ENCODE results near the gene P2RY8.
A peak's percentile ranks its signal among the peaks of the same experiment; 100 is the strongest.
"Not testable (repeated sequence)": the region's sequence is repeated elsewhere in the genome, so short reads cannot be mapped to it uniquely, and the experiment has no call there.

Gene P2RY8

GRCh38 chrX:1487401-1487800 lies 49.6 kb downstream of the P2RY8 start:
- DNase-seq (ENCODE audit: low read depth in 3 of 3, low spot score in 1 of 3), result no peak

GRCh38 chrX:1486749-1487361 lies 50.1 kb downstream of the P2RY8 start:
- no peak for DNase-seq (ENCODE audit: low read depth in 3 of 3, low spot score in 1 of 3)

GRCh38 chrX:1486177-1486576 lies 50.8 kb downstream of the P2RY8 start:
- no peak for DNase-seq (ENCODE audit: low read depth in 3 of 3, low spot score in 1 of 3)

GRCh38 chrX:1485033-1485432 lies 52.0 kb downstream of the P2RY8 start:
- DNase-seq (ENCODE audit: low read depth in 3 of 3, low spot score in 1 of 3), result no peak

- DNase-seq (ENCODE audit: low read depth in 3 of 3, low spot score in 1 of 3), result no peak
Measured at GRCh38 chrX:1484638-1485019, 52.4 kb downstream of the P2RY8 start.

GRCh38 chrX:1483843-1484637 lies 52.9 kb downstream of the P2RY8 start:
- DNase-seq (ENCODE audit: low read depth in 3 of 3, low spot score in 1 of 3), result no peak

- DNase-seq (ENCODE audit: low read depth in 3 of 3, low spot score in 1 of 3), result not testable (repeated sequence)
Measured at GRCh38 chrX:1482530-1482928, 54.5 kb downstream of the P2RY8 start.

GRCh38 chrX:1481636-1482529 lies 55.1 kb downstream of the P2RY8 start:
- DNase-seq (ENCODE audit: low read depth in 3 of 3, low spot score in 1 of 3), result peak; percentile 40 to 46 (median 43)

GRCh38 chrX:1480082-1480785 lies 56.8 kb downstream of the P2RY8 start:
- DNase-seq (ENCODE audit: low read depth in 3 of 3, low spot score in 1 of 3), result no peak

- no peak for DNase-seq (ENCODE audit: low read depth in 3 of 3, low spot score in 1 of 3)
Measured at GRCh38 chrX:1477801-1478458, 59.1 kb downstream of the P2RY8 start.

- no peak for DNase-seq (ENCODE audit: low read depth in 3 of 3, low spot score in 1 of 3)
Measured at GRCh38 chrX:1477229-1477628, 59.8 kb downstream of the P2RY8 start.

- no peak for DNase-seq (ENCODE audit: low read depth in 3 of 3, low spot score in 1 of 3)
Measured at GRCh38 chrX:1476682-1477081, 60.3 kb downstream of the P2RY8 start.

GRCh38 chrX:1475881-1476280 lies 61.1 kb downstream of the P2RY8 start:
- DNase-seq (ENCODE audit: low read depth in 3 of 3, low spot score in 1 of 3), result no peak

GRCh38 chrX:1475481-1475880 lies 61.5 kb downstream of the P2RY8 start:
- DNase-seq (ENCODE audit: low read depth in 3 of 3, low spot score in 1 of 3), result no peak

- DNase-seq (ENCODE audit: low read depth in 3 of 3, low spot score in 1 of 3), result not testable (repeated sequence)
Measured at GRCh38 chrX:1474593-1474992, 62.4 kb downstream of the P2RY8 start.

- DNase-seq (ENCODE audit: low read depth in 3 of 3, low spot score in 1 of 3), result no peak
Measured at GRCh38 chrX:1472975-1473374, 64.0 kb downstream of the P2RY8 start.

- DNase-seq (ENCODE audit: low read depth in 3 of 3, low spot score in 1 of 3), result peak in 2 of 3 donors; percentile 49 to 51
Measured at GRCh38 chrX:1468250-1468772, 68.7 kb downstream of the P2RY8 start.

GRCh38 chrX:1466971-1467561 lies 69.9 kb downstream of the P2RY8 start:
- no peak for DNase-seq (ENCODE audit: low read depth in 3 of 3, low spot score in 1 of 3)

GRCh38 chrX:1466232-1466661 lies 70.7 kb downstream of the P2RY8 start:
- DNase-seq (ENCODE audit: low read depth in 3 of 3, low spot score in 1 of 3), result no peak
